K562 (cell line): ENCODE data around the gene CTNS. TPM values are rescaled to one million over a fixed set of nuclear protein-coding genes. Genes with fewer than 3 reads are reported as not detected.

Experiments
- EWSR1 ChIP-seq: fragments of 450-650 bp; IDR thresholded peaks from 2 replicates; pipeline ENCODE4 v1.6.1; 2018; ENCODE audit warnings: borderline replicate concordance, mild to moderate bottlenecking, low read depth, moderate library complexity; ENCODE audit not compliant: partially characterized antibody
- FUS ChIP-seq: fragments of 200-400 bp; formaldehyde crosslinking; optimal IDR thresholded peaks from 2 replicates; pipeline ENCODE3; 2017; ENCODE audit warnings: low read depth, low read length
- SAP30 ChIP-seq: fragments of 200-600 bp; sonication (generic); IDR thresholded peaks from 2 replicates; pipeline ENCODE4 v1.6.1; 2012; ENCODE audit warnings: borderline replicate concordance, low read depth, mild to moderate bottlenecking, moderate library complexity, low read length, control low read depth, inconsistent platforms; ENCODE audit not compliant: insufficient read depth, poor library complexity, severe bottlenecking
- polyA plus RNA-seq, 8 experiments: library from polyadenylated mRNA; depleted of rRNA in 4 of 8; stranded (reverse) in 5 of 8; unstranded in 3 of 8; fragments of >200 nt; fragmentation: Nextera tagmentation in 2 of 8; fragmentation: Illumina TruSeq in 1 of 8; extraction: Ambion mirVana in 2 of 8; extraction: Trizol in 1 of 8; gene quantifications; 2 replicates each; pipeline versions ENCODE4 v1.2.1 to v1.2.3, GENCODE V29; 2011 to 2014; ENCODE audit warnings: inconsistent platforms in 1 of 8, missing spikeins in 1 of 8
- total RNA-seq, 7 experiments: library from RNA; depleted of rRNA in 6 of 7; stranded (reverse); fragments of >200 nt in 6 of 7; fragmentation: Illumina TruSeq in 2 of 7; extraction: Trizol in 2 of 7; gene quantifications; 2 replicates each; pipeline versions ENCODE4 v1.2.1 to v1.2.3, GENCODE V29; 2011 to 2021; ENCODE audit warnings: low replicate concordance in 1 of 7
- TF ChIP-seq, protein P1 (sequence below): fragments of 250-450 bp; sonication (Bioruptor Pico); IDR thresholded peaks from 2 replicates; pipeline ENCODE4 v1.5.1; 2021; ENCODE audit warnings: mild to moderate bottlenecking
- TF ChIP-seq, protein P2 (sequence below): fragments of 250-450 bp; sonication (Bioruptor Pico); IDR thresholded peaks from 2 replicates; pipeline ENCODE4 v1.4.0; 2020; ENCODE audit warnings: mild to moderate bottlenecking, moderate library complexity
- TF ChIP-seq, protein P3 (sequence below): fragments of 250-450 bp; sonication (Bioruptor Pico); IDR thresholded peaks from 2 replicates; pipeline ENCODE4 v1.5.0; 2021; ENCODE audit warnings: mild to moderate bottlenecking, moderate library complexity
- TF ChIP-seq, protein P4 (sequence below): sonication (generic); formaldehyde crosslinking; IDR thresholded peaks from 2 replicates; pipeline ENCODE4 v1.8.0; 2022; ENCODE audit warnings: missing genetic modification reagents, mild to moderate bottlenecking, moderate library complexity, borderline replicate concordance

CTNS gene
- total and polyA plus RNA-seq, 9 of the 15 experiments (the other 6 are each of a cell fraction or from before 2014, with no cell fraction given), result 0.66 to 8.4 (median 4.9) TPM

DNA sequence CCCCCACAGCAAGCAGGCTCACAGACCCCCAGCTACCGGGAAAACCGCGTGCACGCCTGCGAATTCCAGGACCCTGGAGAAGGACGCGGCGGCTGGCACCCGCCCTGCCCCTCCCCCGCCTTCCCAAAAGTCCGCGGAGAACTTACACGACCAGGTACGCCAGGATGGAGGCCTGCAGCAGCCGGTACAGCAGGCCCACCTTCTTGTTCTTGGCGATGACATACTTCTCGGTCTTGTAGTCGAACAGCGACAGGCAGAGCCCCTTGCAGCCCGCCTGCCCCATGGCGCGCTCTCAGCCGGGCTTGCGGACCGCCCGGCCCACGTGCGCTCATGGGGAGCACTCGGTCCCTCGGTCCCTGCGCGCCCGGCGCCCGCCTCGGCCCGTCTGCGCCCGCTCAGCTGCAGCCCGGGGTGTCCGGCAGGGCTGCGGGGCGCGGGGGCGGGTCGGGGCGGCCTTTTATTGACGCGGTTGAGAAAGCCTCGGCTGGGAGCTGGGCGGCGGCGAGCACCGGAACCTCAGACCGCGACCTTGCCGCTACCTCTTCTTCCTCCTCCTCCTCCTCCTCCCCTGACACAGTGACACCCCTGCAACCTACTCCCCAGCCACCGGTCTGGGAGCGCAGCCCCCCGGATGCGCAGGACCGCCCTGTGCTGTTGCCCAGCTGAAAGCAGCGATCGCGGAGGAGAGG lies 59.3 kb downstream of the CTNS start, which contains the start of gene P2RX5 (continued):
- TF ChIP-seq, protein P1, sequence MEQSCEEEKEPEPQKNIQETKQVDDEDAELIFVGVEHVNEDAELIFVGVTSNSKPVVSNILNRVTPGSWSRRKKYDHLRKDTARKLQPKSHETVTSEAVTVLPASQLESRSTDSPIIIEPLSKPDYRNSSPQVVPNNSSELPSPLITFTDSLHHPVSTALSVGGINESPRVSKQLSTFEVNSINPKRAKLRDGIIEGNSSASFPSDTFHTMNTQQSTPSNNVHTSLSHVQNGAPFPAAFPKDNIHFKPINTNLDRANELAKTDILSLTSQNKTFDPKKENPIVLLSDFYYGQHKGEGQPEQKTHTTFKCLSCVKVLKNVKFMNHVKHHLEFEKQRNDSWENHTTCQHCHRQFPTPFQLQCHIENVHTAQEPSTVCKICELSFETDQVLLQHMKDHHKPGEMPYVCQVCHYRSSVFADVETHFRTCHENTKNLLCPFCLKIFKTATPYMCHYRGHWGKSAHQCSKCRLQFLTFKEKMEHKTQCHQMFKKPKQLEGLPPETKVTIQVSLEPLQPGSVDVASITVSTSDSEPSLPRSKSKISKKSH (CRISPR knock-in tag), result no peak
- TF ChIP-seq, protein P2, sequence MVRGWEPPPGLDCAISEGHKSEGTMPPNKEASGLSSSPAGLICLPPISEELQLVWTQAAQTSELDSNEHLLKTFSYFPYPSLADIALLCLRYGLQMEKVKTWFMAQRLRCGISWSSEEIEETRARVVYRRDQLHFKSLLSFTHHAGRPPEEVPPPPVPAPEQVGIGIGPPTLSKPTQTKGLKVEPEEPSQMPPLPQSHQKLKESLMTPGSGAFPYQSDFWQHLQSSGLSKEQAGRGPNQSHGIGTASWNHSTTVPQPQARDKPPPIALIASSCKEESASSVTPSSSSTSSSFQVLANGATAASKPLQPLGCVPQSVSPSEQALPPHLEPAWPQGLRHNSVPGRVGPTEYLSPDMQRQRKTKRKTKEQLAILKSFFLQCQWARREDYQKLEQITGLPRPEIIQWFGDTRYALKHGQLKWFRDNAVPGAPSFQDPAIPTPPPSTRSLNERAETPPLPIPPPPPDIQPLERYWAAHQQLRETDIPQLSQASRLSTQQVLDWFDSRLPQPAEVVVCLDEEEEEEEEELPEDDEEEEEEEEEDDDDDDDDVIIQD, result no peak
- TF ChIP-seq, protein P3, sequence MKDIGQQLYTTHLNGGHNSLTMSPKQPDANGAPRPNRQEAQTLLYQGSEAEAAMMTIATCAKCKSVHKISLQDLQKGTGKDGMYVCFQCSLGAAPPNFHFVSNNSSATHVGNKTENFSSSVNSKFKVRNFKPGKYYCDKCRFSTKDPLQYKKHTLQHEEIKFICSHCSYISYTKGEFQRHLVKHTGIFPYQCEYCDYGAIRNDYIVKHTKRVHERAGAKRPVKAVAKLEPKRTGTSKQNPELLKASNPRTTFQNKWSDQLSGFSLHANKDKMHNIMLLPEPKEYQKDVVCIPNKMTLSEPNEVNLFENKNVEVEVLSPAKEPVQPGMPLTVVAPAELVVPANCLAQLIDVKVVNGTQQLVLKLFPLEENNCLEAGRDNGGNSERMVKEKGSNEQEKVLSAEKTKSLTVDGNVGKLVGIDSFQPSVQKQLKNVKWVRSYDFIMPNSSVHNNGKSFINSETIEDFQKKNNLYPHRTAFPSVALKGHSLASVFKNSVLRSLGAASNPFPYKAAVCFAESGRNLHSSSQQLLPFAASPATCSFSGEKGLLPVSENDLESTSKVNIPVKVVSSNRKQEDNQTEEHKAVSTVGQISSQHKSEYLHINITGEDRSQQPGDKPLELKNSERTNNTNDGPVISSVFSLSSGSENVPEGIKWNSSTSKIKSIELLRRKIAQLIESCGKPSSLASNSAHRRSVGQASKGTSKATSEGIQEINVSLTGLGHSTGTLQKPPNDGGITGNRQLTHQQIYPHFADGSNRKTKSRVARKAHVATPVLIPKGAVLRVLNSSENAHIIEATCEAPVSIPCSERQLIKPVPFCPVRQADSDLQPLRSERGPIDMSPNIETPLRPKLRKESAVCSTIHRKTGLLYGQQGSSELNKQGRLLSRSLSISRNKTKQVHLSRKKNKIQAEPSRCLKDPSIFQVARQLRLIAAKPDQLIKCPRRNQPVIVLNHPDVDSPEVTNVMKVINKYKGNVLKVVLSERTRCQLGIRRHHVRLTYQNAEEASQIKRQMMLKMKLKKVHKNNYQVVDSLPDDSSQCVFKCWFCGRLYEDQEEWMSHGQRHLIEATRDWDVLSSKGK (CRISPR knock-in tag), result no peak
- TF ChIP-seq EWSR1 (no peak), FUS (no peak), SAP30 (no peak)
- TF ChIP-seq, protein P4, sequence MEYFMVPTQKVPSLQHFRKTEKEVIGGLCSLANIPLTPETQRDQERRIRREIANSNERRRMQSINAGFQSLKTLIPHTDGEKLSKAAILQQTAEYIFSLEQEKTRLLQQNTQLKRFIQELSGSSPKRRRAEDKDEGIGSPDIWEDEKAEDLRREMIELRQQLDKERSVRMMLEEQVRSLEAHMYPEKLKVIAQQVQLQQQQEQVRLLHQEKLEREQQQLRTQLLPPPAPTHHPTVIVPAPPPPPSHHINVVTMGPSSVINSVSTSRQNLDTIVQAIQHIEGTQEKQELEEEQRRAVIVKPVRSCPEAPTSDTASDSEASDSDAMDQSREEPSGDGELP (CRISPR knock-in tag), result peak; percentile 11; the same call in 1 of the 2 replicates
- TF ChIP-seq, all 486 proteins: peak for 13
